RCC 7860 (cell line): Measurements from ENCODE around the gene LLGL1.
A peak's percentile ranks its signal among the peaks of the same experiment; 100 is the strongest.

Experiments used
- DNase-seq: peaks from one replicate; pipeline ENCODE4 v3.0.0-alpha.2; 2015; ENCODE audit warnings: low spot score
- FAIRE-seq: peaks from 2 replicates; lab custom pipeline; 2012; peaks lifted over from hg19 to GRCh38; lab: Jason Lieb, UNC

Gene LLGL1

GRCh38 chr17:18263885-18264682 is 38.6 kb downstream of the LLGL1 start:
- DNase-seq (no peak), FAIRE-seq (no peak)

DNA sequence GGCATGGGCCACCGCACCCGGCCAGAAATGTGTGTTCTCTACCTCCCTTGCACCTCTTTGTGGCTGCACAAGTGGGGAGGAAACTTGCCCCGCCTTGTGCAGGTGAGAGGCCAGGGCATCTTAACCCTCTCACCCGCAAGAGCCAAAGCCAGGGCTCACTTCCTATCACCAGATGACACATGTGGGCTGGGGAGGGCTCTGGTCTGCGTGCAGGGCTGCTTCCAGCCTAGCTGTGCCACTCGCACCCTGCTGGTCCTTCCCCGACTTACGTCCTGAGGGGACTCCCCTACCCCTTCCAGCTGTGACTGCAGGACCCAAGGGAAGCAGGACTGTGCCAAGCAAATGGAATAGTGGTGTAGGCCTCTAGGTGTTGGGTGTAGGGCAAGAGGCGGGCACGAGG is 41.9 kb downstream of the LLGL1 start:
- no peak for DNase-seq
- no peak for FAIRE-seq

DNA sequence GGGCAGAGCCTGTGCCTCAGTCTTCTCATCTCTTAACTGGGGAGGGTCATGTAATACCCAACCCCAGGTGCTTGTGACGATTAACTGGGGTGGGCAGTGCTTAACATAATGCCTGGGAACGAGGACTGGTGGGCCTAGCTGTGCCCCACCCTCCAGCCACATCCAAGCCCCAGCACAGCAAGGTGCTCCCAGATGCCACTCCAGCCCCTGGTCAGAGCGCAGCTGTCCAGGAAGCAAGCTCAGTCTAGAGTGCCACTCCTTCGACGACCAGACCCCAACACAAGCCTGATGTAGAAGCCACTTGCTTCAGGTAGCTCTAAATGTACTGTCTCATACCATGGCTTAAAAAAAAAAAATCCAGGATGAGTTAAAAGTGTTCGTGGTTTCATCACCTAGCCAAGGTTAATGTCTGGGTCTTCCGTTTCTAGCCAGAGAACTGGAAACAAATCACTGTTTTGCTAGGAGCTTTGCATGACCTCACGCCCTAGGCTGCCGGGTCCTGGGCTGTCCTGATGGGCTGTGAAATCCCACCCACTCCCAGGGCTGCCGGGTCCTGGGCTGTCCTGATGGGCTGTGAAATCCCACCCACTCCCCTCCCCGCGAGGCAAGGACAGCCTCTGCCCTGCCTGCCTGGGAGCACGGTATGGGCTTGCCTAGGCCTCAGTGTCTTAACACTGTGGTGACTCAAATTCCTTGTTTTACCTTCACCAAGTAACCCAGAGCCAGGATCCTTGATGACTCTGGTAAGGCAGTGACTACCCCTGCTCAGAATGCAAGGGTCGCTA is 42.7 kb downstream of the LLGL1 start:
- FAIRE-seq (no peak), DNase-seq (peak; percentile 18)

- DNase-seq (no peak), FAIRE-seq (no peak)
Measured at GRCh38 chr17:18270046-18270931, 44.9 kb downstream of the LLGL1 start.

- DNase-seq (no peak), FAIRE-seq (no peak)
Measured at GRCh38 chr17:18277076-18277475, 51.6 kb downstream of the LLGL1 start.

- FAIRE-seq (no peak), DNase-seq (no peak)
Measured at GRCh38 chr17:18278867-18279266, 53.4 kb downstream of the LLGL1 start.

DNA sequence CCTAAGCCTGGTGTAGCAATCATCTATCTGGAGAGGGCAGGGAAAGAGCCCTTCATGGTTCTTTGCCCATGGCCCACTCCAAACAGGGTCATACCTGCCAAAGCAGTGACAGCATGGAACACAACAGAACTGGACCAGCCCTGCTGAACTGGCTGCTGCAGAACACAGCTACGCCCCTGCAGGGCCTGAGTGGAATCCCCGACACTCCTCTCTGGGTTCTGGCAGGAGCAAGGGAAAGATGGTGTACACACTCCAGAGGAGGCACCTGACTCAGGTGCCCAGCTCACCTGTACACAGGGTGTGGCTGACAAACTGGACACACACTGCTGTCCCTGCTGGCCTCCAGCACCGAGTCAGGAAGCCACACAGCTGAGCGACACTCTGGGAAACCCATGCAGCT is 54.8 kb downstream of the LLGL1 start:
- FAIRE-seq (no peak), DNase-seq (no peak)

- no peak for FAIRE-seq
- DNase-seq: no peak
Measured at GRCh38 chr17:18280766-18281371, 55.4 kb downstream of the LLGL1 start.

DNA sequence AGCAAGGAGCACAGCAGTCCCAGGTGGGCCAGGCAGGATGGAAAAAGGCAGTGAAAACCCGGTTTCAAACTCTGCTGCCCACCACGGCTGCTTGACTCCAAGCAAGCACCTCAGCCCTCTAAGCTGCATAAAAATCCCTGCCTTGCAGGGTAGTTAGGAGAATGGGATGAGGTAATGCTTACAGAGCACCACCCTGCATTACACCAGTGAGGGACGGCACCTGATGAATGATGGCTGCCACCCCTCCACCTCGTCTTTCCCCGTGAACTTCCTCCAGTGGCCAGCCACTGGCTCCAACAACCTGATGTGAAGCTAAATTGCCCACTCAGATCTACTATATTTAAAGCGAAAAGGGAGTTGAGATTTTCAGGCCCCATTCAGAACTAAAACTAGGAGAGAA is 56.4 kb downstream of the LLGL1 start:
- no peak for FAIRE-seq
- no peak for DNase-seq

DNA sequence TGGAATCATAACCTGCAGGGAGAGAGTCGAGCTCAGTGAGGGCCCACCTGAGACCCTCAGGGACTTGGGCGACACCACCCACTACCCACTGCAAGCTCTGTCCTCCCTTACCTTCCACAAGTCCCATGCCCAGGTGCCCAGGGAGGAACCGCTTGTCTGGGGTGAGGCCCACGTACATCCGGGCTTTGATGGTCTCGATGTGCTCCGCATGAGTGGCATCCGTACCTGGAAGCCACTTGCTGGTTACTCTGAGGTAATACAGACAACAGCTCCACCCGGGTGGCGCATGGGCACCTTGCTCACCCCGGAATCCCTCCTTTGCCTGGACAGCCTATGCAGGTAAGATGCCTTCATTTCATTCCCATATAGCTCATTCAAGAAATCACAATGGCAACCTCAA is 59.9 kb downstream of the LLGL1 start:
- DNase-seq: no peak
- no peak for FAIRE-seq

DNA sequence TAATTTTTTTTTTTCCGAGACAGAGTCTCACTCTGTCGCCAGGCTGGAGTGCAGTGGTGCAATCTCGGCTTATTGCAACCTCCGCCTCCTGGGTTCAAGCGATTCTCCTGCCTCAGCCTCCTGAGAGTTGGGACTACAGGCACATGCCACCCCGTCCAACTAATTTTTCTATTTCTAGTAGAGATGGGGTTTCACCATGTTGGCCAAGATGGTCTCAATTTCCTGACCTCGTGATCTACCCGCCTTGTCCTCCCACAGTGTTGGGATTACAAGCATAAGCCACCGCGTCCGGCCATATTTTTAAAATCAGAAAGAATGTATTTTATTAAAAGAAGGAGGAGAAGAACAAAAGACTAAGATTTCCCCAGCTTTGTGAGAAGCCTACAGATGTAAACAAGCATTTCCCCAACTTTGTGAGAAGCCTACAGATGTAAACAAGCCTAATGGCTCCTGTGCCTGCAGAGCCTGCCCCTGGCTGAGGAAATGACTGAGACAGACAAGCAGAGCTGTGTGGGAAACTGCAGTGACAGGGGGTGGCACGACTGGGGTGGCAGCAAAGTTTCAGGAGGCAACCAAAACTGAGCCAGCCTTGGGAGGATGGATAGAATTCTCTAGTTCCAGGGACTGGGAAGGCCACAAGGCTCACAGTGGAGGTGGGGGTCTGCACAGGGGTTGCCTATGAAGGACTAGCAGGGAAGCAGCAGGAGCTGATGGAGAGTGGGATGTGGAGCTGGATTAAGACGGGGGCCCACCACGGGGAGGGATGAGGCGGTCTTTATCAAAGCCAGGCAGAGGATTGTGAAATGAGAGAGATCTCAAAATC is 66.5 kb downstream of the LLGL1 start:
- FAIRE-seq: no peak
- DNase-seq: no peak
